Smooth muscle cell (in vitro differentiated cells): ENCODE measurements around the gene CTSE. TPM values are rescaled to one million over a fixed set of nuclear protein-coding genes. Genes with fewer than 3 reads are reported as not detected.

ENCODE experiments used
- DNase-seq: peaks from one replicate; lab custom pipeline; 2025; ENCODE audit not compliant: unreplicated experiment; lab: John Stamatoyannopoulos, UW
- H2AFZ ChIP-seq: fragments of 200-600 bp; sonication (generic); 2 replicates; pipeline ENCODE4 v1.6.0; 2016; ENCODE audit warnings: antibody characterized with exemption, low read depth, mild to moderate bottlenecking
- H3F3A ChIP-seq: fragments of 200-600 bp; sonication (generic); 2 replicates; pipeline ENCODE4 v1.6.0; 2017; ENCODE audit warnings: antibody characterized with exemption, low read depth
- H3K27ac ChIP-seq: fragments of 200-600 bp; sonication (generic); 2 replicates; pipeline ENCODE4 v1.5.1; 2016; ENCODE audit warnings: low read depth, mild to moderate bottlenecking
- H3K27me3 ChIP-seq: fragments of 200-600 bp; sonication (generic); 2 replicates; pipeline ENCODE4 v1.6.1; 2016; ENCODE audit warnings: low read depth, mild to moderate bottlenecking
- H3K36me3 ChIP-seq: fragments of 200-600 bp; sonication (generic); 2 replicates; pipeline ENCODE4 v1.5.1; 2016; ENCODE audit warnings: low read depth
- H3K4me1 ChIP-seq: fragments of 200-600 bp; sonication (generic); 2 replicates; pipeline ENCODE4 v1.5.1; 2016; ENCODE audit warnings: low read depth
- H3K4me2 ChIP-seq: fragments of 200-600 bp; sonication (generic); 2 replicates; pipeline ENCODE4 v1.6.0; 2016; ENCODE audit warnings: mild to moderate bottlenecking
- H3K4me3 ChIP-seq: fragments of 200-600 bp; sonication (generic); 2 replicates; pipeline ENCODE4 v1.5.1; 2016; ENCODE audit warnings: mild to moderate bottlenecking
- H3K79me2 ChIP-seq: fragments of 200-600 bp; sonication (generic); 2 replicates; pipeline ENCODE4 v1.6.0; 2016; ENCODE audit warnings: low read depth, mild to moderate bottlenecking
- H3K9ac ChIP-seq: fragments of 200-600 bp; sonication (generic); 2 replicates; pipeline ENCODE4 v1.6.0; 2016; ENCODE audit warnings: low read depth
- H3K9me3 ChIP-seq: fragments of 200-600 bp; sonication (generic); replicated peaks from 2 replicates; pipeline ENCODE4 v1.5.1; 2016; ENCODE audit warnings: low read depth
- H4K20me1 ChIP-seq: fragments of 200-600 bp; sonication (generic); 2 replicates; pipeline ENCODE4 v1.6.0; 2016; ENCODE audit warnings: low read depth
- WGBS: methylation state at CpG from one replicate; pipeline ENCODE4 v1.1.7; 2016; ENCODE audit warnings: low lambda C conversion rate; 5-methylcytosine and 5-hydroxymethylcytosine counted together
- polyA plus RNA-seq: library from polyadenylated mRNA; unstranded; fragments of >200 nt; fragmentation: Nextera tagmentation; extraction: Ambion mirVana; gene quantifications from 2 replicates; pipeline ENCODE4 v1.2.1, GENCODE V29; 2016
- total RNA-seq: library from RNA; depleted of rRNA; stranded (reverse); fragments of >200 nt; gene quantifications from 2 replicates; pipeline ENCODE4 v1.2.3, GENCODE V29; 2014
- TF ChIP-seq, protein P1 (sequence below): fragments of 200-600 bp; sonication (generic); IDR thresholded peaks from 2 replicates; pipeline ENCODE4 v1.5.1; 2017; ENCODE audit warnings: borderline replicate concordance, mild to moderate bottlenecking, antibody characterized with exemption; ENCODE audit not compliant: insufficient read depth, poor library complexity, severe bottlenecking

CTSE gene
- total and polyA plus RNA-seq, 2 experiments from 2014 or later: not detected

GRCh38 chr1:205963352-205964155 is 60.1 kb downstream of the CTSE start:
- WGBS: 89% methylated on average over 15 of the region's 16 CpGs
- Histone ChIP-seq H3K36me3 (no peaks in the 10 kb centered on the region), H3K27me3 (no peaks in the 10 kb centered on the region), H3K4me3 (no peak overlapping the region), H3K9ac (no peak overlapping the region), H3K79me2 (no peaks in the 10 kb centered on the region), H4K20me1 (no peaks in the 10 kb centered on the region), H3K4me2 (no peak overlapping the region), H3K27ac (no peak overlapping the region), H3F3A (no peaks in the 10 kb centered on the region), H3K9me3 (no peaks in the 10 kb centered on the region), H3K4me1 (peaks cover 6% of the 10 kb centered on the region), H2AFZ (no peak overlapping the region)
- TF ChIP-seq, protein P1, sequence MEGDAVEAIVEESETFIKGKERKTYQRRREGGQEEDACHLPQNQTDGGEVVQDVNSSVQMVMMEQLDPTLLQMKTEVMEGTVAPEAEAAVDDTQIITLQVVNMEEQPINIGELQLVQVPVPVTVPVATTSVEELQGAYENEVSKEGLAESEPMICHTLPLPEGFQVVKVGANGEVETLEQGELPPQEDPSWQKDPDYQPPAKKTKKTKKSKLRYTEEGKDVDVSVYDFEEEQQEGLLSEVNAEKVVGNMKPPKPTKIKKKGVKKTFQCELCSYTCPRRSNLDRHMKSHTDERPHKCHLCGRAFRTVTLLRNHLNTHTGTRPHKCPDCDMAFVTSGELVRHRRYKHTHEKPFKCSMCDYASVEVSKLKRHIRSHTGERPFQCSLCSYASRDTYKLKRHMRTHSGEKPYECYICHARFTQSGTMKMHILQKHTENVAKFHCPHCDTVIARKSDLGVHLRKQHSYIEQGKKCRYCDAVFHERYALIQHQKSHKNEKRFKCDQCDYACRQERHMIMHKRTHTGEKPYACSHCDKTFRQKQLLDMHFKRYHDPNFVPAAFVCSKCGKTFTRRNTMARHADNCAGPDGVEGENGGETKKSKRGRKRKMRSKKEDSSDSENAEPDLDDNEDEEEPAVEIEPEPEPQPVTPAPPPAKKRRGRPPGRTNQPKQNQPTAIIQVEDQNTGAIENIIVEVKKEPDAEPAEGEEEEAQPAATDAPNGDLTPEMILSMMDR: no peak
- no peak for DNase-seq

- no peak overlapping the region for H3K27ac ChIP-seq
- no peak for DNase-seq
- no peaks in the 10 kb centered on the region for H3F3A ChIP-seq
- no peaks in the 10 kb centered on the region for H3K79me2 ChIP-seq
- TF ChIP-seq, protein P1: no peak
- no peak overlapping the region for H2AFZ ChIP-seq
- no peaks in the 10 kb centered on the region for H3K36me3 ChIP-seq
- no peak overlapping the region for H3K4me2 ChIP-seq
- H3K27me3 ChIP-seq: no peaks in the 10 kb centered on the region
- H3K4me3 ChIP-seq: no peak overlapping the region
- peaks cover 6% of the 10 kb centered on the region for H3K4me1 ChIP-seq
- no peaks in the 10 kb centered on the region for H3K9me3 ChIP-seq
- 81% methylated on average over 6 of the region's 6 CpGs for WGBS
- H4K20me1 ChIP-seq: no peaks in the 10 kb centered on the region
- no peak overlapping the region for H3K9ac ChIP-seq
Observed at GRCh38 chr1:205962821-205963221, 60.9 kb downstream of the CTSE start.

DNA sequence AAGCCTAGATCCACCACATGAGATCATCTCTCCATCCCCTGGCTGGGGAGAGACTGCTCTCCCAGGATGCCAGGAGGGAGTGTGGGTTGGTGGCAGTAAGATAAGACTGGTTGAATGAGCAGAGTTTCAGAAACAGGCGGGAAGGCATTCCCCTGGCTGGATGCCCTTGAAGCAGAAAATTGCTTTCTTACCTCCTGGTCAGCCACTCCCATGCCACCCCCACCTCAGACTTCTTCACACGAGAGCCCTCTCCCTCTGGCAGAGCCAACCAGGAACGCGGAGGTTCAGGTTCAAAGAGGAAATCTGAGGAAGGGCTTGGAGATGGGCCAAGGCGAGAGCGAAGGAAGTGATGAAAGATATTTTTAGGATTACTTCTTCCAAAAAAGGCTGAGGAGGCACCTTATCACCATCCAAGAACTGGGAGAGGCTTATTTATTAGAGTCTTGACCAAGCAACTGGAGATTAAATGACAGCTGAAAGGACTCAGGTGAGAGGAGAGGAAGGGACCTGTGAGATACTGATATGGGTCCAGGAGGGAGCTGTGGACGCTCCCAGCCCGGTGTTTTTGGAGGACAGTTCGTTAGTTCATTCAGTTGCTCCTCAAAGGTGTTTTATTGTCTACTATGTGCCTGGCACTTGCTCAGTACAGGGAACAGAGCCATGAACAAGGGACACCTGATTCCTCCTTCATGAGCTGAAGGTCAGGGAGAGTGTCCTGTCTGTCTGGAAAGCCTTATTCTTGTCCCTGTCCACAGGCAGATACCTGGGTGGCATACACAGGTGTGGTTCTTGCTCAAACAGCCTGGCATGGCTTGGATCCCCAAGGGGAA is 61.5 kb downstream of the CTSE start:
- H3K4me1 ChIP-seq: peaks cover 6% of the 10 kb centered on the region
- H4K20me1 ChIP-seq: no peaks in the 10 kb centered on the region
- no peaks in the 10 kb centered on the region for H3K79me2 ChIP-seq
- H3K9me3 ChIP-seq: no peaks in the 10 kb centered on the region
- no peak overlapping the region for H2AFZ ChIP-seq
- no peak overlapping the region for H3K4me2 ChIP-seq
- no peak overlapping the region for H3K9ac ChIP-seq
- H3K36me3 ChIP-seq: no peaks in the 10 kb centered on the region
- H3K27me3 ChIP-seq: peaks cover 3% of the 10 kb centered on the region
- H3K4me3 ChIP-seq: no peak overlapping the region
- no peak overlapping the region for H3K27ac ChIP-seq
- H3F3A ChIP-seq: no peaks in the 10 kb centered on the region
- WGBS: 82% methylated on average over 9 of the region's 9 CpGs
- no peak for DNase-seq
- TF ChIP-seq, protein P1: no peak
